Measurements from ENCODE around the gene CASD1.

Gene CASD1

DNA sequence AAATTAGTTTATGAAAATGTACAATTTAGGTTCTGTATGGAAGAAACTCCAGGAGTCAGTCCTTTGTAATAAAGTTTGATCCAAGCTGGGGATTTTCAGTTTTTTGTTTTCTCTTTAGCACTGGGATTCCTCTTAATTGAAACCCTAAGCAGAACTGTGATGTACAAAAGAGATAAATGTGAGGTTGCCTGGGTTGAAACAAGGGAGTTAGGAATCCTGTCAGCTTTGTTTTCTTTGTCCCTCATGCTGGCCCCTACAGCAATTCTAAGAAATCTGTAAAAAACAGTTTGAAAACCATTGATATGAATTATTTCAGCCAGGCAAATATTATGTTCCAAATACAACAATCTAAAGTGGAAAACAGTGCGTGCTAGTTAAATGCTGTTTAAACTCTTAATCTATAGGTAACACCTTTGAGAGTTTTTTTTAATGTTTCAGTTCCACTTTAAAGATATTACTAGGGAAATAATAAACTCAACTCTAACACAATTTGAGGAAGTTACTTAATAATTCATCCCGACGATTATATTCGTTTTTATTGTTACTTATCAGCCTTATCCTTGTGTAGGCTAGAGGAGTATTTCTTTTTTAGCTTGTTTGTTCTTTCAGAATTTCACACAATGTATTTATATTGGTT lies 81.0 kb downstream of the CASD1 start:
- DNase-seq, result no peak

DNA sequence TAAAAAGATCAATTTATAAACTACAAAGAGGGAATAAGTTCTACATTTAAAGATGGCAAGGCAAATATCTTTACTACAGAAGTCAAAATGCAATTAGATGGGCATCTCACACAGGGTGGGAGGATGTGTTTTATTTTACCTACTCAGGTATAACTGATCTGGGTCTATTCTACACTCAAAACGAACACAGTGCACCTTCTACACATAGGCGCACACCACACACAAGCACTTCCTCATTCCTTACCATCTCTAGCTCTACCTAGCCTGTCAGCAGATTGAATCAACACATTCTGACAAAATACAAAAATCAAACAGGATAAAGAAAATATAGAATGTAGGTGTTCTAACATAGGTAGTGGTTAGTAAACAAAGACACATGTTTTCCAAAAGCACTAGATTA lies 81.6 kb downstream of the CASD1 start:
- DNase-seq, result no peak

DNA sequence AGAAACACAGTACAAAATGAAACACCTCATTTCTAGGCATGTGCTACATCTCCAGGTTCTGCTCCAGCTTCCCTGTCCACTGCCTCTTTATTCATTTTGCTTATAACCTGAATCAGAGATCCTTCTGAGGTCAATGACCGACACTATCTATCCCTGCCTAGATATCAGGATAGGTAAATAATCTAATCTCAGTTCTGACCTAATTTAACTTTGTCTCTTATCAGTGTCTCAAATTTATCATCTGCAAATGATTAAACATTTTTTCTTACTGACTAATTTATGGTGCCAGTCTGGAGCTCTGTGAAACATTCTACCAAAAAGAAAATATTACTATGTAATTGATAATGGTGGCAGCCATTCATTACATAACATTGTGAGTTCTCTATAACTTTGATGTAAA lies 85.3 kb downstream of the CASD1 start:
- no peak for DNase-seq

DNA sequence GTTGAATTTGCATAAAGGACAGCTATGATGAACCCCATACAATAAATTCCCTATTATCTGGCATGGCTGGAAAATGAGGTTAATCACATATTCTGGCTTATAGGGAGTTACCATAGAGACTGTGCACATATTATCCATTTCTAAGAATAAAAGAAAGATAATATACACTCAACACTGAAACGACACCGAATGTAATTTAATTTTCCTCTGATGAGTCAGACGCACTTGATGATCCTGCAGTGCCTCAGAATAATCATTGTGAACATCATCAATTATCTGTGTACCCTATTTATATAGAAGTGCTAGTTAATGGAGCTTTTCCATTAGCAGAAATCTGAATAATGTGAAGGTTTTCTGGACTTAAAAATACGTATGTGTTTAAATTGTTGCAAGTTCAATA lies 86.1 kb downstream of the CASD1 start:
- no peak for DNase-seq

DNA sequence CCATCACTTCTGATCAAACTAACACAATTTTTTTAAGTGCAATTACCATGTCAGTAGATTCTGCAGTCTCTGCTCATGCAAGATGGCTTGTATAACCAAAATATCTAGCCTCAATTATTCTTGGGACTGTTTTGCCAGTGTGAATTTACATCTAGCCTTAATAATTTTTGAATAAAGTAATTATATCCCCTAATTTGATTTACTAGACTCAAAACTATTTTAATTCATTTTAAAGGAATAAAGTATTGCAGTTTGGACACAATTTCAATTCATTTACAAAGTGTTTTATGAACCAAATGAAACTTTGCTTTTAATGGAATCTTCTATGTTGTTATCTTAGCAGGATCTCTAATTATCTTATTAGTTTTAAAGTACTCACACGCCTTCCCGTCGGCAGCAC lies 90.7 kb downstream of the CASD1 start:
- DNase-seq, result no peak

DNA sequence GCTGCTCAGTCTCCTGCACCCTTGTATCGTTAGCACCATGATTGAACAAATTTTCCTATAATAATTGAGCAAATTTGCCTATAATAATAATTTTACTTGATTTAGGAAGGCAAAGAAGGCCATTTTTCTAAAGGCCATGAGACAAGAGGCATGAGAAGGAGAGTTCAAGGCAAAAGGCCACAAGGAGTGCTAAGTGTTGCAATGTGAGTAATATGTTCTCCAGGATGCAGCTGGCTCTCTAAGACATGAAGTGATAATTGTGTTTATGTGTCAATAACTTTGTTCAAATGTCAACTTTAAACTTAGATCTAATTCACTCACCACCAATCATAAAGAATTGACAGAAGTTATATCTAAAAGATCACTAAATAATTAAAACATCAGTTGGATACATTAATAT lies 92.6 kb downstream of the CASD1 start:
- no peak for DNase-seq

DNA sequence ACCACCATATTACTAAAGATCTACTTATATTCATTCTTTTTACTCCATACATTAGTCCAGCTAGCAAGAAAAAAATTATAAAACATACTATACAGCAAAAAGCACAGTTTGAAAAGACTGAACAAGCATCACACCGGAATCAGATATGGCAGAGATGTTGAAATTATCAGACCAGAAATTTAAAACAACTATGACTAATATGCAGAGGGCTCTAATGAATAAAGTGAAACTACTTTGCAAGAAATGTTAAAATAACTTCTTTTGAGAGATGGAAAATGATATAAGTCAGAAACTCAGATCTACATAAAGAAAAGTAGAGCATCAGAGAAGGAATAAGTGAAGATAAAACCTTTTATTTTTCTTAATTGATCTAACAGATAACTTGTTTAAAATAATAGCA lies 95.4 kb downstream of the CASD1 start:
- no peak for DNase-seq
